B cell (primary cell): ENCODE measurements around the gene TMEM38B. TPM values are rescaled to one million over a fixed set of nuclear protein-coding genes. Genes with fewer than 3 reads are reported as not detected.

Experiments used
- ATAC-seq: fragments of 200-7000 bp; cut with Tn5 transposase; one replicate; pipeline ENCODE4 v1.10.0; 2021; ENCODE audit warnings: low read depth, mild to moderate bottlenecking, moderate number of reproducible peaks, moderate library complexity
- CTCF ChIA-PET: fragments of 350-600 bp; sonication (Branson Sonifier 250); formaldehyde crosslinking; loops from one replicate; lab custom pipeline; 2021; ENCODE audit warnings: antibody characterized with exemption, inconsistent platforms; lab: Charles Lee
- POLR2A ChIA-PET: fragments of 350-600 bp; sonication (Branson Sonifier 250); formaldehyde crosslinking; loops from one replicate; lab custom pipeline; 2021; ENCODE audit warnings: antibody characterized with exemption; lab: Charles Lee
- DNase-seq: peaks from one replicate; pipeline ENCODE4 v3.0.0; 2013
- H2AFZ ChIP-seq: 2 replicates; pipeline ENCODE4 v1.6.1; 2012; ENCODE audit warnings: mild to moderate bottlenecking, low read depth, low read length; ENCODE audit not compliant: insufficient read depth, poor library complexity, severe bottlenecking
- H3K27ac ChIP-seq, 2 donors: 1 replicate in 1 of 2; 2 replicates in 1 of 2; pipeline ENCODE4 v1.5.1; 2012 to 2013; ENCODE audit warnings: low read length in 2 of 2, mild to moderate bottlenecking in 2 of 2, moderate library complexity in 1 of 2
- H3K27me3 ChIP-seq, 4 experiments: fragments of 200-600 bp in 1 of 4; sonication (generic) in 1 of 4; replicated peaks in 1 of 4; 1 replicate in 2 of 4; 2 replicates in 2 of 4; pipeline versions ENCODE4 v1.6.1 to v1.7.0; 2013 to 2016; ENCODE audit warnings: low read length in 3 of 4, mild to moderate bottlenecking in 2 of 4, mixed read lengths in 1 of 4, moderate library complexity in 1 of 4; ENCODE audit not compliant: insufficient read depth in 4 of 4, control insufficient read depth in 3 of 4; ENCODE audit errors: control extremely low read depth in 1 of 4
- H3K36me3 ChIP-seq, 2 experiments: replicated peaks in 1 of 2; 1 replicate in 1 of 2; 2 replicates in 1 of 2; pipeline versions ENCODE4 v1.6.1 to v1.7.1; 2013; ENCODE audit warnings: low read length in 1 of 2; ENCODE audit not compliant: insufficient read depth in 2 of 2, control insufficient read depth in 1 of 2; ENCODE audit errors: control extremely low read depth in 1 of 2, extremely low read depth in 1 of 2
- H3K4me1 ChIP-seq, 2 donors: fragments of 200-600 bp in 1 of 2; sonication (generic) in 1 of 2; 1 replicate in 1 of 2; 2 replicates in 1 of 2; pipeline versions ENCODE4 v1.5.1 to v1.6.1; 2013 to 2017; ENCODE audit warnings: low read length in 2 of 2; ENCODE audit not compliant: control insufficient read depth in 2 of 2, insufficient read depth in 2 of 2
- H3K4me2 ChIP-seq: replicated peaks from 2 replicates; pipeline ENCODE3; 2012; ENCODE audit warnings: mild to moderate bottlenecking, low read depth, low read length; ENCODE audit not compliant: poor library complexity, severe bottlenecking
- H3K4me3 ChIP-seq, 5 experiments: fragments of 200-600 bp in 1 of 5; sonication (generic) in 1 of 5; 1 replicate in 3 of 5; 2 replicates in 2 of 5; pipeline versions ENCODE4 v1.5.1 to v1.7.0; 2011 to 2016; ENCODE audit warnings: low read length in 4 of 5, mild to moderate bottlenecking in 4 of 5, low read depth in 2 of 5, control low read depth in 1 of 5, moderate library complexity in 1 of 5; ENCODE audit not compliant: insufficient read depth in 1 of 5; ENCODE audit errors: control extremely low read depth in 1 of 5, extremely low read depth in 1 of 5
- H3K79me2 ChIP-seq: fragments of 200-600 bp; sonication (generic); one replicate; pipeline ENCODE4 v1.6.0; 2016; ENCODE audit warnings: low read length; ENCODE audit not compliant: control insufficient read depth, insufficient read depth
- H3K9ac ChIP-seq: fragments of 200-600 bp; sonication (generic); 2 replicates; pipeline ENCODE4 v1.6.1; 2017; ENCODE audit warnings: mild to moderate bottlenecking, low read length, moderate library complexity
- H3K9me3 ChIP-seq, 3 donors: one replicate each; pipeline versions ENCODE4 v1.6.1 to v1.7.1; 2013; ENCODE audit warnings: low read length in 2 of 3; ENCODE audit not compliant: control insufficient read depth in 2 of 3, insufficient read depth in 1 of 3; ENCODE audit errors: control extremely low read depth in 1 of 3
- H4K20me1 ChIP-seq: 2 replicates; pipeline ENCODE4 v1.6.0; 2012; ENCODE audit warnings: mild to moderate bottlenecking, low read length; ENCODE audit not compliant: insufficient read depth, control insufficient read depth, poor library complexity, severe bottlenecking
- H3K27ac Mint-ChIP-seq: one replicate; pipeline ENCODE4 v1.8.0; 2021; ENCODE audit warnings: mixed read lengths
- H3K27me3 Mint-ChIP-seq: one replicate; pipeline ENCODE4 v1.8.0; 2021; ENCODE audit warnings: mixed read lengths
- H3K4me1 Mint-ChIP-seq: one replicate; pipeline ENCODE4 v1.8.0; 2021; ENCODE audit warnings: mixed read lengths
- H3K4me3 Mint-ChIP-seq: one replicate; pipeline ENCODE4 v1.8.0; 2021; ENCODE audit warnings: mixed read lengths
- H3K9me3 Mint-ChIP-seq: one replicate; pipeline ENCODE4 v1.8.0; 2022; ENCODE audit warnings: mixed read lengths; ENCODE audit not compliant: insufficient read depth
- CTCF ChIP-seq: fragments of 200-600 bp; IDR thresholded peaks from one replicate; pipeline ENCODE4 v1.8.0; 2022; ENCODE audit warnings: antibody characterized with exemption, mild to moderate bottlenecking
- EZH2 ChIP-seq: IDR thresholded peaks from 2 replicates; pipeline ENCODE4 v1.6.1; 2012; ENCODE audit warnings: borderline replicate concordance, low read depth, mild to moderate bottlenecking, moderate library complexity, low read length; ENCODE audit not compliant: insufficient read depth, poor library complexity, severe bottlenecking
- WGBS: methylation state at CpG from one replicate; pipeline ENCODE4 v1.1.5; 2013; ENCODE audit warnings: missing lambda C conversion rate; ENCODE audit not compliant: insufficient coverage; 5-methylcytosine and 5-hydroxymethylcytosine counted together
- intact Hi-C: fragments of 100-400 bp; cut with micrococcal nuclease; formaldehyde crosslinking; loops from one replicate; pipeline ENCODE4 v1.10.0; 2022
- polyA plus RNA-seq: library from polyadenylated mRNA; depleted of rRNA; stranded (reverse); fragments of >200 nt; gene quantifications from 2 replicates; pipeline ENCODE4 v1.2.3, GENCODE V29; 2012
- total RNA-seq, 2 donors: library from RNA; stranded (reverse); fragments of 120-200 nt in 1 of 2; gene quantifications; 1 replicate in 1 of 2; 2 replicates in 1 of 2; pipeline versions ENCODE4 v1.2.3 to v1.2.4, GENCODE V29; 2013 to 2022

Gene TMEM38B
- total and polyA plus RNA-seq, 2 donors (not counting 1 experiment from before 2014, with no cell fraction given) = 6.4 to 29.6 TPM

- intact Hi-C loops = no loop called here
- no peak for TF ChIP-seq CTCF
- no peak for TF ChIP-seq EZH2
- Histone ChIP-seq H2AFZ (no peak overlapping the region), H3K4me1 (peaks cover 0 to 6% of the 10 kb centered on the region in 2 donors), H3K4me2 (no peak overlapping the region), H3K79me2 (peaks cover 5% of the 10 kb centered on the region), H3K9ac (no peak overlapping the region), H3K9me3 (peaks cover 0 to 10% (median 0%) of the 10 kb centered on the region in 3 donors), H4K20me1 (no peaks in the 10 kb centered on the region), H3K27ac (no peak overlapping the region), H3K4me3 (no peak overlapping the region), H3K36me3 (no peaks in the 10 kb centered on the region), H3K27me3 (no peaks in the 10 kb centered on the region)
- H3K27ac Mint-ChIP-seq = no peak overlapping the region
- H3K4me3 Mint-ChIP-seq = no peak overlapping the region
- CTCF ChIA-PET = no interaction called here
- peaks cover 6% of the 10 kb centered on the region for H3K4me1 Mint-ChIP-seq
- DNase-seq = no peak
- WGBS = over 99% methylated on average over 9 of the region's 13 CpGs
- ATAC-seq = no peak
- no peaks in the 10 kb centered on the region for H3K9me3 Mint-ChIP-seq
- no peaks in the 10 kb centered on the region for H3K27me3 Mint-ChIP-seq
- POLR2A ChIA-PET = no interaction called here
Observed at GRCh38 chr9:105710638-105711037, 16.3 kb downstream of the TMEM38B start.

GRCh38 chr9:105711867-105712266 lies 17.5 kb downstream of the TMEM38B start:
- ChIA-PET POLR2A (no interaction called here), CTCF (interaction anchor here (0.6 kb wide), 1 partner anchor 61 kb away, joined by 3 read pairs; no protein-coding TSS in a partner anchor)
- Histone ChIP-seq H3K4me3 (no peak overlapping the region), H4K20me1 (no peaks in the 10 kb centered on the region), H3K27me3 (no peaks in the 10 kb centered on the region), H3K79me2 (peaks cover 5% of the 10 kb centered on the region), H3K36me3 (no peaks in the 10 kb centered on the region), H3K27ac (no peak overlapping the region), H2AFZ (no peak overlapping the region), H3K4me1 (peaks cover 0 to 6% of the 10 kb centered on the region in 2 donors), H3K9ac (no peak overlapping the region), H3K9me3 (peaks cover 0 to 10% (median 0%) of the 10 kb centered on the region in 3 donors), H3K4me2 (no peak overlapping the region)
- no peak for TF ChIP-seq EZH2
- no peak for TF ChIP-seq CTCF
- no peak overlapping the region for H3K4me3 Mint-ChIP-seq
- H3K9me3 Mint-ChIP-seq = no peaks in the 10 kb centered on the region
- WGBS = 85% methylated on average over 3 of the region's 7 CpGs
- ATAC-seq (no peak), DNase-seq (no peak)
- H3K4me1 Mint-ChIP-seq = peaks cover 6% of the 10 kb centered on the region
- intact Hi-C loops = no loop called here
- H3K27ac Mint-ChIP-seq = no peak overlapping the region
- no peaks in the 10 kb centered on the region for H3K27me3 Mint-ChIP-seq
